ENCODE data around the gene APOA4. TPM values are rescaled to one million over a fixed set of nuclear protein-coding genes. Genes with fewer than 3 reads are reported as not detected.
A peak's percentile ranks its signal among the peaks of the same experiment; 100 is the strongest.

APOA4 gene
- total and polyA plus RNA-seq, 9 of the 15 experiments (the other 6 are each of a cell fraction or from before 2014, with no cell fraction given), result 0.07 TPM; not detected in 8

DNA sequence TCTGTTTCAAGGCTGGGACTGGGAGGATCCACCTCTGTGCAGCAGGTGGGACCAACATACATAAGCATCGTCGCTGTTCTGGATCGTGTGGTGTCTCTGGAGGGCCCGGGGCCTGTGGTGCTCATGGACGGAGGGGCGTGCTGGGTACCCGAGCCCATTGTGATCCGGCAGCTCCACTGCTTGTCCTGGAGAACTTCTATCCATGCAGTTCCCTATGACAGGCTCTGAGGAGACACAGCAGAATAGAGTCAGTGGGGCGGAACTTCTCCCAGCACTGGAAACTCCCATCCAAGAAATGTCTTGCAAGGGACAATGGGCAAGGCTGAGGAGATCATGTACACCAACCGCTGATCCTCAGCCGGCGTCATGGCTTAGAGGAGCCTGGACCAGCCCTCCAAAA is 26.0 kb upstream of the APOA4 start:
- H3K27ac ChIP-seq (ENCODE audit: extremely low read depth, low read depth, low read length), result no peak overlapping the region
- no TSS peak for BruUV-seq (replicated peaks)
- TF ChIP-seq ZEB2 (IDR thresholded peaks at IDR 0.05), result no peak
- no peak for TF ChIP-seq PHF21A (IDR thresholded peaks at IDR 0.05; ENCODE audit: borderline replicate concordance, low read depth)
- no peak for TF ChIP-seq MTA2 (IDR thresholded peaks at IDR 0.05; ENCODE audit: low read depth)
- TF ChIP-seq FOSL1 (tag; conservative IDR thresholded peaks at IDR 0.05), result no peak
- no peak for TF ChIP-seq STAT5B (CRISPR knock-in tag; IDR thresholded peaks at IDR 0.05)
- TF ChIP-seq, protein P1, sequence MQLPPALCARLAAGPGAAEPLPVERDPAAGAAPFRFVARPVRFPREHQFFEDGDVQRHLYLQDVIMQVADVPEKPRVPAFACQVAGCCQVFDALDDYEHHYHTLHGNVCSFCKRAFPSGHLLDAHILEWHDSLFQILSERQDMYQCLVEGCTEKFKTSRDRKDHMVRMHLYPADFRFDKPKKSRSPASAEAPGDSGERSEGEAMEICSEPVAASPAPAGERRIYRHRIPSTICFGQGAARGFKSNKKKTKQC (CRISPR knock-in tag; IDR thresholded peaks at IDR 0.05), result no peak
- TF ChIP-seq, protein P2, sequence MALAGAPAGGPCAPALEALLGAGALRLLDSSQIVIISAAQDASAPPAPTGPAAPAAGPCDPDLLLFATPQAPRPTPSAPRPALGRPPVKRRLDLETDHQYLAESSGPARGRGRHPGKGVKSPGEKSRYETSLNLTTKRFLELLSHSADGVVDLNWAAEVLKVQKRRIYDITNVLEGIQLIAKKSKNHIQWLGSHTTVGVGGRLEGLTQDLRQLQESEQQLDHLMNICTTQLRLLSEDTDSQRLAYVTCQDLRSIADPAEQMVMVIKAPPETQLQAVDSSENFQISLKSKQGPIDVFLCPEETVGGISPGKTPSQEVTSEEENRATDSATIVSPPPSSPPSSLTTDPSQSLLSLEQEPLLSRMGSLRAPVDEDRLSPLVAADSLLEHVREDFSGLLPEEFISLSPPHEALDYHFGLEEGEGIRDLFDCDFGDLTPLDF (CRISPR knock-in tag; IDR thresholded peaks at IDR 0.05), result no peak
- TF ChIP-seq, protein P3, sequence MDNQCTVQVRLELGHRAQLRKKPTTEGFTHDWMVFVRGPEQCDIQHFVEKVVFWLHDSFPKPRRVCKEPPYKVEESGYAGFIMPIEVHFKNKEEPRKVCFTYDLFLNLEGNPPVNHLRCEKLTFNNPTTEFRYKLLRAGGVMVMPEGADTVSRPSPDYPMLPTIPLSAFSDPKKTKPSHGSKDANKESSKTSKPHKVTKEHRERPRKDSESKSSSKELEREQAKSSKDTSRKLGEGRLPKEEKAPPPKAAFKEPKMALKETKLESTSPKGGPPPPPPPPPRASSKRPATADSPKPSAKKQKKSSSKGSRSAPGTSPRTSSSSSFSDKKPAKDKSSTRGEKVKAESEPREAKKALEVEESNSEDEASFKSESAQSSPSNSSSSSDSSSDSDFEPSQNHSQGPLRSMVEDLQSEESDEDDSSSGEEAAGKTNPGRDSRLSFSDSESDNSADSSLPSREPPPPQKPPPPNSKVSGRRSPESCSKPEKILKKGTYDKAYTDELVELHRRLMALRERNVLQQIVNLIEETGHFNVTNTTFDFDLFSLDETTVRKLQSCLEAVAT (IDR thresholded peaks at IDR 0.05), result no peak
- ChIA-PET CTCF (ENCODE audit: low intra/inter-chr PET ratio) (no interaction called here), POLR2A (interaction anchor here (1.0 kb wide), 1 partner anchor 12 kb away, joined by 3 read pairs; no protein-coding TSS in a partner anchor)
- DNase-seq (ENCODE audit: extremely low read depth in 1 of 4, low spot score in 3 of 4) (no peak), ATAC-seq (no peak), FAIRE-seq (no peak)
- no peaks in the 10 kb centered on the region for H3K9me3 ChIP-seq (replicated peaks; ENCODE audit: control insufficient read depth, insufficient read depth, low read depth, low read length)
- peaks cover 49% of the 10 kb centered on the region; the same call in 2 of the 3 replicates for H3K36me3 ChIP-seq (ENCODE audit: control insufficient read depth, insufficient read depth, low read length)
- no peak overlapping the region for H3K4me3 ChIP-seq
- H3K4me1 ChIP-seq (replicated peaks in 1 of 2; ENCODE audit: control insufficient read depth in 2 of 2, insufficient read depth in 2 of 2, low read length in 2 of 2), result peaks cover 0 to 14% of the 10 kb centered on the region in 2 experiments; a peak in 3 of 5 replicates
- in situ Hi-C loops (cut with MboI) (no loop called here), intact Hi-C loops (cut with micrococcal nuclease) (no loop called here)
- H3K79me2 ChIP-seq (ENCODE audit: control insufficient read depth, insufficient read depth, low read length), result no peaks in the 10 kb centered on the region
- H3K4me2 ChIP-seq (ENCODE audit: insufficient read depth, low read length), result no peak overlapping the region
- no peaks in the 10 kb centered on the region for H3K9me1 ChIP-seq (ENCODE audit: control insufficient read depth, insufficient read depth, low read length)
- 80% methylated on average over 8 of the region's 12 CpGs for WGBS (ENCODE audit: insufficient coverage, low coverage, missing lambda C conversion rate)
- H3K9ac ChIP-seq (ENCODE audit: insufficient read depth in 1 of 2, low read depth in 2 of 2, low read length in 2 of 2), result 0 out of 4 replicates have a peak overlapping the region, but pooled peaks of 1 of the 2 experiments have one; percentile 32
- H4K20me1 ChIP-seq (replicated peaks; ENCODE audit: control insufficient read depth, insufficient read depth, low read length), result no peaks in the 10 kb centered on the region
- no peak overlapping the region for H2AFZ ChIP-seq (ENCODE audit: low read depth, low read length)
- H3K27me3 ChIP-seq (ENCODE audit: control insufficient read depth in 2 of 2, insufficient read depth in 2 of 2, low read length in 2 of 2), result no peaks in the 10 kb centered on the region
